ENCODE data around the gene PTDSS2.

DNA sequence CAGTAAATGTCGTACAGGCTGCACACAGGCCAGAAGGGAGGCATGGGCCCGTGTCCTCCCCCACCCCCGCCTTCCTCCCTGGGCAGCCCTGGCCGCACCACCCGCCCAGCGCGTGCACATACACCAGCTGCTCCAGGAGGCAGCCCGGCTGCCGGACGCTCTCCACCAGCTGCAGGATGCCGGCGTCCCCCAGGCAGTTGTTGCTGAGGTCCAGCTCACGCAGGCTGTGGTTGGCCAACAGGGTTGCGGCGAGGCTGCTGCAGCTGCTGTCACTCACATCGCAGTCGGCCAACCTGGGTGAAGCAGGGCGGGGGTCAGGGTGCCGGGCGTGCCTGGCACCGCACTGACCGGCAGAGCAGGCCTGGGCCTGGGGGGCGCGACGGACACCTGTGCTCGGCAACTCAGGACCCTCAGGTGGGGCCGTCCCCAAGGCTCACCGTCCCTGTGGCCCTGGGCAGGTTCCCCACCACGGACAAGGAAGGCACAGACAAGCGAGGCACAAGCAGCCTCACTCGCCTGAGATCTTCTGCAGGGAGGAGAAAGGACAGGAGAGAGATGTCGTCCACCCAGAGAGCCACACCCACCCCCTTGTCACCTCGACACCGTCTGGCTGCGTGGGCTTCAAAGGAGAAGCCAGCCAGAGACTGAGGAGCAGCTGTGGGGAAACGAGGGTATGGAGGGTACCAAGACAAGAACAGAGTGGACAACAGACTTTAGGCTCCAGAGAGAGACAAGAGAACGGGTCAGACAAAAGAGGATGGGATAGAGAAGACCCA lies 44.9 kb downstream of the PTDSS2 start:
- TF ChIP-seq, protein P1, sequence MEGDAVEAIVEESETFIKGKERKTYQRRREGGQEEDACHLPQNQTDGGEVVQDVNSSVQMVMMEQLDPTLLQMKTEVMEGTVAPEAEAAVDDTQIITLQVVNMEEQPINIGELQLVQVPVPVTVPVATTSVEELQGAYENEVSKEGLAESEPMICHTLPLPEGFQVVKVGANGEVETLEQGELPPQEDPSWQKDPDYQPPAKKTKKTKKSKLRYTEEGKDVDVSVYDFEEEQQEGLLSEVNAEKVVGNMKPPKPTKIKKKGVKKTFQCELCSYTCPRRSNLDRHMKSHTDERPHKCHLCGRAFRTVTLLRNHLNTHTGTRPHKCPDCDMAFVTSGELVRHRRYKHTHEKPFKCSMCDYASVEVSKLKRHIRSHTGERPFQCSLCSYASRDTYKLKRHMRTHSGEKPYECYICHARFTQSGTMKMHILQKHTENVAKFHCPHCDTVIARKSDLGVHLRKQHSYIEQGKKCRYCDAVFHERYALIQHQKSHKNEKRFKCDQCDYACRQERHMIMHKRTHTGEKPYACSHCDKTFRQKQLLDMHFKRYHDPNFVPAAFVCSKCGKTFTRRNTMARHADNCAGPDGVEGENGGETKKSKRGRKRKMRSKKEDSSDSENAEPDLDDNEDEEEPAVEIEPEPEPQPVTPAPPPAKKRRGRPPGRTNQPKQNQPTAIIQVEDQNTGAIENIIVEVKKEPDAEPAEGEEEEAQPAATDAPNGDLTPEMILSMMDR (IDR thresholded peaks at IDR 0.05) = no peak
- TF ChIP-seq POLR2A (IDR thresholded peaks at IDR 0.05) = no peak

Measured in right lobe of liver (tissue), 4 donors.